ENCODE data around the gene AHSG. TPM values are rescaled to one million over a fixed set of nuclear protein-coding genes. Genes with fewer than 3 reads are reported as not detected.

The AHSG gene
- total and polyA plus RNA-seq, 9 donors, result 0.25 to 1.7 TPM; not detected in 7

DNA sequence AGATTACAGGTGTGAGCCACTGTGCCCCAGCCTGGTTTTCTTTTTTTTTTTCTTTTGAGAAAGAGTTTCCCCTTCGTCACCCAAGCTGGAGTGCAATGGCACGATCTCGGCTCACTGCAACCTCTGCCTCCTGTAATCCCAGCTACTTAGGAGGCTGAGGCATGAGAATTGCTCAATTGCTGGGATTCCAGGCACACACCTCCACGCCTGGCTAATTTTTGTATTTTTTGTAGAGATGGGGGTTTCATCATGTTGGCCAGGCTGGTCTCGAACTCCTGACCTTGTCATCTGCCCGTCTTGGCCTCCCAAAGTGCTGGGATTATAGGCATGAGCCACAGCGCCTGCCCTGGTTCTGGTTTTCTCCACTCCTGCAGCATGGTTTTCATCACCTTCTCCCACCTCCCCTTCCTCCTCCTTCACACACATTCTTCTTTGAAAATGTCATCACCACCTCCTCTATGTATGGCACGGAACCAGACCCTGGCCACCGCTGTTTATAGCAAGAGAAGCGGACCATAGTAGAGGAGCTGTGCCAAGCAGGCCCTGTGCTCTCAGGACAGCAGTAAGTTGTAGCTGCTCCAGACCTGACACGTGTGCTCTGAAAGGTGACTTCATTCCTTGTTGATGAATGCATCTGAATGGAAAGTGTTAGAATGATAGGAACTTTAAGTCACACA is 14.6 kb upstream of the AHSG start:
- H3K27ac ChIP-seq, result no peak overlapping the region
- no peaks in the 10 kb centered on the region for H3K9me3 ChIP-seq
- no peak overlapping the region for H3K4me3 ChIP-seq
- no peaks in the 10 kb centered on the region for H3K36me3 ChIP-seq
- no peaks in the 10 kb centered on the region for H3K27me3 ChIP-seq
- TF ChIP-seq, protein P1, sequence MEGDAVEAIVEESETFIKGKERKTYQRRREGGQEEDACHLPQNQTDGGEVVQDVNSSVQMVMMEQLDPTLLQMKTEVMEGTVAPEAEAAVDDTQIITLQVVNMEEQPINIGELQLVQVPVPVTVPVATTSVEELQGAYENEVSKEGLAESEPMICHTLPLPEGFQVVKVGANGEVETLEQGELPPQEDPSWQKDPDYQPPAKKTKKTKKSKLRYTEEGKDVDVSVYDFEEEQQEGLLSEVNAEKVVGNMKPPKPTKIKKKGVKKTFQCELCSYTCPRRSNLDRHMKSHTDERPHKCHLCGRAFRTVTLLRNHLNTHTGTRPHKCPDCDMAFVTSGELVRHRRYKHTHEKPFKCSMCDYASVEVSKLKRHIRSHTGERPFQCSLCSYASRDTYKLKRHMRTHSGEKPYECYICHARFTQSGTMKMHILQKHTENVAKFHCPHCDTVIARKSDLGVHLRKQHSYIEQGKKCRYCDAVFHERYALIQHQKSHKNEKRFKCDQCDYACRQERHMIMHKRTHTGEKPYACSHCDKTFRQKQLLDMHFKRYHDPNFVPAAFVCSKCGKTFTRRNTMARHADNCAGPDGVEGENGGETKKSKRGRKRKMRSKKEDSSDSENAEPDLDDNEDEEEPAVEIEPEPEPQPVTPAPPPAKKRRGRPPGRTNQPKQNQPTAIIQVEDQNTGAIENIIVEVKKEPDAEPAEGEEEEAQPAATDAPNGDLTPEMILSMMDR (IDR thresholded peaks at IDR 0.05), result no peak
- no peak for TF ChIP-seq POLR2A (IDR thresholded peaks at IDR 0.05)
- TF ChIP-seq EP300 (IDR thresholded peaks at IDR 0.05), result no peak
- no peak for DNase-seq
- 66 to 78% (median 76%) methylated on average over 11 of the region's 11 CpGs for WGBS, 3 donors
- intact Hi-C loops (cut with DNase I), result no loop called here
- H3K4me1 ChIP-seq (ENCODE audit: insufficient read depth), result no peaks in the 10 kb centered on the region

DNA sequence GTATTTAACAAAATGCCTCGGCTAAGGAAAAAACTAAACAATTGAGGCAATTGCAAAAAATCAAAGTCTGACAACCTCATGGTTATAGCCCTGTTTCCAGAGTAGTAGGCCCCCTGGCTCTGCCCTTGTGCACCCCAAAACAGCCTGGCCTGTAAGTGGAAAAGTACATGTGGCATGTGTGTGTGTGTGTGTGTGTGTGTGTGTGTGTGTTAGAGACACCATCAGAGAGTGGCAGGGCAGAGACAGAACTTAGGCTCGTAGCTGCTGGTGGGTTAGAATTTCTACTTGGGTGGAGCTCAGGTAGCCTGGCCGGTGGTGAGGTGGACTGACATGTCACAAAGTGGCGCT is 14.1 kb upstream of the AHSG start:
- H3K27me3 ChIP-seq, result no peaks in the 10 kb centered on the region
- H3K4me1 ChIP-seq (ENCODE audit: insufficient read depth), result no peaks in the 10 kb centered on the region
- TF ChIP-seq POLR2A (IDR thresholded peaks at IDR 0.05) (no peak), EP300 (IDR thresholded peaks at IDR 0.05) (no peak)
- DNase-seq, result no peak
- no peaks in the 10 kb centered on the region for H3K9me3 ChIP-seq
- 84 to 90% (median 86%) methylated on average over 4 of the region's 4 CpGs for WGBS, 3 donors
- intact Hi-C loops (cut with DNase I), result no loop called here
- no peak overlapping the region for H3K27ac ChIP-seq
- no peaks in the 10 kb centered on the region for H3K36me3 ChIP-seq
- H3K4me3 ChIP-seq, result no peak overlapping the region

DNA sequence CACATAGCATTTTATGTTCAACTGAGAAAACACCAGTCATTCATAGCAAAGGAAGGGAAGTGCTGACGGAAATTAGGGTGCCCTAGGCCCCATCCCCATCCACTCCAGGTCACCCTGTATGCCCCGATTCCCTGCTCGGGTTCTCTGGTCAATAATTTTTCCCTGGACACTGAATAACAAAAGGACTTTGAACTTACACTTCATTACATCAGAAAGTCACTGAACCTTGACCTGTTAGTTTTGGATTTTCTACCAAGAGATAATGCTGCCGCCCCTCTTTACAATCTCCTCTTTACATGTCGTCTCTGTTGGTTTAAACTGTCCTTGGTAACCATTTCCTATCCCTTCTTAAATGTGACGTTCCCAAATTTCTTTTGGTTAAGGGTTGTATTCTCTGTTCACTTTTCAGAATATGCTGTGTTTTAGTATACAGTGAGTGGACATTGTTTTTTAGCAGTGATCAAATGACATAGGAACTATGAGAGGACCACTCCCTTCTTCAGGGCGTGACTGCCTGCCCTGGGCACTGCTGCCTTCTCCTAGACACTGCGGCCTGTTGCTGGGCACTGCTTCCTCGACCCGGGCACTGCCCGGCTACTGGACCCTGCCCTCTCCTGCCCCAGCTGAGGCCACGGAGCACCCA is 13.6 kb upstream of the AHSG start:
- WGBS, 3 donors, result 67 to 75% (median 73%) methylated on average over 12 of the region's 12 CpGs
- no peak overlapping the region for H3K4me3 ChIP-seq
- DNase-seq, result no peak
- no peaks in the 10 kb centered on the region for H3K27me3 ChIP-seq
- TF ChIP-seq EP300 (IDR thresholded peaks at IDR 0.05) (no peak), POLR2A (IDR thresholded peaks at IDR 0.05) (no peak)
- TF ChIP-seq, protein P1 (IDR thresholded peaks at IDR 0.05), result no peak
- intact Hi-C loops (cut with DNase I), result no loop called here
- no peak overlapping the region for H3K27ac ChIP-seq
- no peaks in the 10 kb centered on the region for H3K36me3 ChIP-seq
- H3K9me3 ChIP-seq, result no peaks in the 10 kb centered on the region
- no peaks in the 10 kb centered on the region for H3K4me1 ChIP-seq (ENCODE audit: insufficient read depth)

DNA sequence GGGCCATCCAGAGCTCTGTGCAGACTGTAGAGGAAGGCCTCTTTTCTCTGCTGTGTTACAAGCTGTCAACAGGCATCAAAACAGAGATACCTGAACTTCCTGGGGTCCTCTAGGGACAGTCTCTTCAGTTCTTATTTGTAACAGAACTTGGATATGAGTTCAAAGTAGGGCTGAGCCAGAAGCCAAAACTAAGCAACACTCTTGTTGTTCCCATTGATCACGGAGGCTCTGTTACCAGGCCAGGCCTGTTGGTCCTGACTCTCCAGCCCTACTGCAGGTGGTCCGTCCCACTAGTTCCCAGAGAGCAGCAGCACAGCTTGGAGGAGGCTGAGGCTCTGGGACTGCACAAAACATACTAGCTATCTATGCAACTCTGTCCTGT is 13.1 kb upstream of the AHSG start:
- intact Hi-C loops (cut with DNase I), result no loop called here
- 63 to 90% (median 89%) methylated on average over 2 of the region's 2 CpGs for whole genome bisulfite sequencing, 3 donors
- DNase-seq, result no peak

DNA sequence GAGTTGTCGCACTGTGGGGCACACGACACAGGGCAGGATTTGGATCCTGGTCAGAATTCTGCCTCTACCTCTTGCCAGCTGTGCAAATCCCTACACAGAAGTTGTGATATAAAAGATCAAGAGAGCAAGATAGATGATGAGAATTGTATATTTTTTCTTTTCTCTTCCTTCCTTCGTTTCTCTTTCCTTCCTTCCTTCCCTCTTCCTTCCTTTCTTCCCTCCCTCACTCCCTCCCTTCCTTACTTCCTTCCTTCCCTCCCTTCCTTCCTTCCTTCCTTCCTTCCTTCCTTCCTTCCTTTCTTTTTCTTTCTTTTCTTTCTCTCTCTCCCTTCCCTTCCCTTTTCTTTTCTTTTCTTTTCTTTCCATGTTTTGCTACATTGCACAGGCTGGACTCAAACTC is 12.0 kb upstream of the AHSG start:
- 55 to 66% (median 57%) methylated on average over 3 of the region's 3 CpGs for WGBS, 3 donors
- Histone ChIP-seq H3K27me3 (no peaks in the 10 kb centered on the region), H3K9me3 (no peaks in the 10 kb centered on the region), H3K27ac (no peak overlapping the region), H3K4me1 (ENCODE audit: insufficient read depth) (no peaks in the 10 kb centered on the region), H3K4me3 (no peak overlapping the region), H3K36me3 (no peaks in the 10 kb centered on the region)
- intact Hi-C loops (cut with DNase I), result no loop called here
- TF ChIP-seq, protein P1 (IDR thresholded peaks at IDR 0.05), result no peak
- TF ChIP-seq POLR2A (IDR thresholded peaks at IDR 0.05) (no peak), EP300 (IDR thresholded peaks at IDR 0.05) (no peak)
- DNase-seq, result no peak

More for the DNA sequence above, 13.1 kb upstream of the AHSG start:
- H3K4me3 ChIP-seq, result no peak overlapping the region
- no peaks in the 10 kb centered on the region for H3K9me3 ChIP-seq
- TF ChIP-seq, protein P1 (IDR thresholded peaks at IDR 0.05), result no peak
- no peak overlapping the region for H3K27ac ChIP-seq
- no peaks in the 10 kb centered on the region for H3K27me3 ChIP-seq
- H3K36me3 ChIP-seq, result no peaks in the 10 kb centered on the region
- no peaks in the 10 kb centered on the region for H3K4me1 ChIP-seq (ENCODE audit: insufficient read depth)
